IMR-90 (cell line): ENCODE data around the gene TBXAS1. TPM values are rescaled to one million over a fixed set of nuclear protein-coding genes. Genes with fewer than 3 reads are reported as not detected.

ENCODE experiments used
- ATAC-seq: fragments of 200-7000 bp; cut with Tn5 transposase; 2 replicates; pipeline ENCODE4 v1.9.1; 2020; ENCODE audit warnings: low read depth, mild to moderate bottlenecking, moderate library complexity
- BruUV-seq: library from RNA; stranded (reverse); fragments of 400-500 nt; replicated peaks from 2 replicates; lab custom pipeline; 2021; lab: Mats Ljungman, UMichigan
- CTCF ChIA-PET: fragments of 300-600 bp; formaldehyde crosslinking; extraction: SDS; loops from one replicate; lab custom pipeline; 2021; ENCODE audit warnings: antibody characterized with exemption; lab: Yijun Ruan, JAX
- POLR2A ChIA-PET: fragments of 300-600 bp; sonication (Branson Sonifier 250); formaldehyde crosslinking; loops from one replicate; lab custom pipeline; 2022; ENCODE audit warnings: antibody characterized with exemption; ENCODE audit not compliant: unreplicated experiment; lab: Charles Lee
- DNase-seq: peaks from one replicate; pipeline ENCODE4 v3.0.0; 2013
- H2AFZ ChIP-seq: replicated peaks from 2 replicates; pipeline ENCODE3; 2013; ENCODE audit warnings: low read length, mild to moderate bottlenecking; ENCODE audit not compliant: poor library complexity
- H2AK5ac ChIP-seq: 2 replicates; pipeline ENCODE4 v1.6.1; 2013; ENCODE audit warnings: low read depth, low read length, inconsistent platforms
- H2AK9ac ChIP-seq: replicated peaks from 2 replicates; pipeline ENCODE3; 2013; ENCODE audit warnings: mild to moderate bottlenecking, low read depth, low read length, moderate library complexity; ENCODE audit not compliant: poor library complexity
- H2BK120ac ChIP-seq: 2 replicates; pipeline ENCODE4 v1.6.1; 2013; ENCODE audit warnings: low read depth, low read length, inconsistent platforms
- H2BK15ac ChIP-seq: 3 replicates; pipeline ENCODE4 v1.6.1; 2013; ENCODE audit warnings: low read depth, low read length, inconsistent platforms
- H2BK20ac ChIP-seq: 2 replicates; pipeline ENCODE4 v1.6.1; 2013; ENCODE audit warnings: low read depth, mild to moderate bottlenecking, inconsistent platforms, low read length, moderate library complexity
- H2BK5ac ChIP-seq: 2 replicates; pipeline ENCODE4 v1.6.1; 2013; ENCODE audit warnings: mild to moderate bottlenecking, low read depth, low read length, inconsistent platforms; ENCODE audit not compliant: poor library complexity, severe bottlenecking
- H3K14ac ChIP-seq: replicated peaks from 2 replicates; pipeline ENCODE4 v1.6.1; 2013; ENCODE audit warnings: low read depth, low read length, inconsistent platforms
- H3K18ac ChIP-seq: 2 replicates; pipeline ENCODE4 v1.6.1; 2013; ENCODE audit warnings: low read depth, low read length, control low read depth
- H3K23ac ChIP-seq: 2 replicates; pipeline ENCODE4 v1.6.1; 2013; ENCODE audit warnings: low read depth, low read length, inconsistent platforms
- H3K27ac ChIP-seq: 2 replicates; pipeline ENCODE4 v1.5.1; 2013; ENCODE audit warnings: mild to moderate bottlenecking, control low read depth, low read length; ENCODE audit not compliant: insufficient read depth
- H3K27me3 ChIP-seq: 2 replicates; pipeline ENCODE4 v1.6.1; 2013; ENCODE audit warnings: low read length; ENCODE audit not compliant: control insufficient read depth, insufficient read depth
- H3K36me3 ChIP-seq: 2 replicates; pipeline ENCODE4 v1.6.1; 2013; ENCODE audit warnings: low read length, mixed read lengths; ENCODE audit not compliant: control insufficient read depth, insufficient read depth
- H3K4ac ChIP-seq: 2 replicates; pipeline ENCODE4 v1.6.1; 2013; ENCODE audit warnings: low read depth, low read length, inconsistent platforms
- H3K4me1 ChIP-seq: 2 replicates; pipeline ENCODE4 v1.6.1; 2013; ENCODE audit warnings: low read length, mixed read lengths; ENCODE audit not compliant: control insufficient read depth, insufficient read depth
- H3K4me2 ChIP-seq: 2 replicates; pipeline ENCODE4 v1.6.1; 2013; ENCODE audit warnings: low read depth, mild to moderate bottlenecking, control low read depth, low read length, moderate library complexity
- H3K4me3 ChIP-seq: 2 replicates; pipeline ENCODE4 v1.5.1; 2013; ENCODE audit warnings: low read depth, mild to moderate bottlenecking, control low read depth, low read length, moderate library complexity; ENCODE audit not compliant: insufficient read depth
- H3K56ac ChIP-seq: 2 replicates; pipeline ENCODE4 v1.6.1; 2013; ENCODE audit warnings: low read length, inconsistent platforms; ENCODE audit not compliant: insufficient read depth; ENCODE audit errors: extremely low read depth
- H3K79me1 ChIP-seq, 2 experiments: 2 replicates each; pipeline ENCODE4 v1.6.1; 2013; ENCODE audit warnings: low read length in 2 of 2, inconsistent platforms in 1 of 2, low read depth in 1 of 2
- H3K9ac ChIP-seq: 2 replicates; pipeline ENCODE4 v1.6.1; 2013; ENCODE audit warnings: low read depth, low read length, control low read depth
- H3K9me1 ChIP-seq: 2 replicates; pipeline ENCODE4 v1.6.1; 2013; ENCODE audit warnings: low read length, inconsistent platforms; ENCODE audit not compliant: insufficient read depth
- H3K9me3 ChIP-seq: 2 replicates; pipeline ENCODE4 v1.6.1; 2013; ENCODE audit warnings: low read length; ENCODE audit not compliant: control insufficient read depth, insufficient read depth
- H4K20me1 ChIP-seq: 2 replicates; pipeline ENCODE4 v1.6.1; 2013; ENCODE audit warnings: low read length, inconsistent platforms; ENCODE audit not compliant: insufficient read depth
- H4K5ac ChIP-seq: 2 replicates; pipeline ENCODE4 v1.6.1; 2013; ENCODE audit warnings: mild to moderate bottlenecking, low read depth, low read length, control low read depth
- H4K8ac ChIP-seq, 2 experiments: 2 replicates each; pipeline ENCODE4 v1.6.1; 2013; ENCODE audit warnings: low read depth in 2 of 2, low read length in 2 of 2, control low read depth in 1 of 2, inconsistent platforms in 1 of 2
- H4K91ac ChIP-seq: 2 replicates; pipeline ENCODE4 v1.6.1; 2013; ENCODE audit warnings: low read depth, low read length, inconsistent platforms; ENCODE audit not compliant: insufficient read depth
- BHLHE40 ChIP-seq: fragments of 150-350 bp; IDR thresholded peaks from 2 replicates; pipeline ENCODE4 v1.6.1; 2016; ENCODE audit warnings: mild to moderate bottlenecking, low read depth, low read length
- CEBPB ChIP-seq: IDR thresholded peaks from 2 replicates; pipeline ENCODE4 v1.6.1; 2012; ENCODE audit warnings: low read depth, low read length, improper control_type of control experiment
- CHD1 ChIP-seq: IDR thresholded peaks from 2 replicates; pipeline ENCODE4 v1.6.1; 2012; ENCODE audit warnings: low read depth, low read length, improper control_type of control experiment
- ELK1 ChIP-seq: fragments of 150-350 bp; IDR thresholded peaks from 2 replicates; pipeline ENCODE4 v1.6.1; 2016; ENCODE audit warnings: low read depth, mild to moderate bottlenecking, low read length, moderate library complexity, borderline replicate concordance
- MAFK ChIP-seq: IDR thresholded peaks from 2 replicates; pipeline ENCODE4 v1.6.1; 2012; ENCODE audit warnings: low read depth, low read length, improper control_type of control experiment
- MAZ ChIP-seq: IDR thresholded peaks from 2 replicates; pipeline ENCODE4 v1.6.1; 2012; ENCODE audit warnings: low read depth, mild to moderate bottlenecking, low read length, improper control_type of control experiment, moderate library complexity, borderline replicate concordance
- MXI1 ChIP-seq: IDR thresholded peaks from 2 replicates; pipeline ENCODE4 v1.6.1; 2012; ENCODE audit warnings: low read depth, mild to moderate bottlenecking, low read length, moderate library complexity, borderline replicate concordance
- POLR2A ChIP-seq: IDR thresholded peaks from 2 replicates; pipeline ENCODE4 v1.6.1; 2012; ENCODE audit warnings: mild to moderate bottlenecking, low read depth, low read length
- RAD21 ChIP-seq: IDR thresholded peaks from 2 replicates; pipeline ENCODE4 v1.6.1; 2012; ENCODE audit warnings: low read length, improper control_type of control experiment
- RCOR1 ChIP-seq: IDR thresholded peaks from 2 replicates; pipeline ENCODE4 v1.6.1; 2012; ENCODE audit warnings: mild to moderate bottlenecking, low read length, improper control_type of control experiment; ENCODE audit not compliant: insufficient replicate concordance
- RFX5 ChIP-seq: IDR thresholded peaks from 2 replicates; pipeline ENCODE4 v1.8.0; 2012; ENCODE audit warnings: low read depth, mild to moderate bottlenecking, low read length, moderate library complexity
- SMC3 ChIP-seq: fragments of 150-350 bp; IDR thresholded peaks from 2 replicates; pipeline ENCODE4 v1.6.1; 2016; ENCODE audit warnings: low read depth, mild to moderate bottlenecking, antibody characterized with exemption, low read length, moderate library complexity
- WGBS, 2 experiments: methylation state at CpG; one replicate each; pipeline versions ENCODE4 v1.1.5 to v1.1.7; 2013; ENCODE audit warnings: missing lambda C conversion rate in 2 of 2; ENCODE audit not compliant: insufficient read length in 1 of 2; ENCODE audit errors: extremely low coverage in 2 of 2; 5-methylcytosine and 5-hydroxymethylcytosine counted together
- dilution Hi-C: fragments of 300-500 bp; cut with HindIII; formaldehyde crosslinking; loops from one replicate; pipeline ENCODE4 v1.14.3; 2018; ENCODE audit warnings: low sequenced_read_pairs; ENCODE audit not compliant: unreplicated experiment
- in situ Hi-C: fragments of 300-500 bp; cut with MboI; formaldehyde crosslinking; loops from 3 replicates; pipeline ENCODE4 v1.14.3; 2019; ENCODE audit warnings: low sequenced_read_pairs, inconsistent platforms, mixed read lengths
- intact Hi-C: fragments of 100-400 bp; cut with micrococcal nuclease; formaldehyde crosslinking; loops from 2 replicates; pipeline ENCODE4 v1.10.0; 2022
- polyA plus RNA-seq, 3 experiments: library from polyadenylated mRNA; depleted of rRNA; stranded (reverse); fragments of >200 nt; gene quantifications; 2 replicates each; pipeline ENCODE4 v1.2.3, GENCODE V29; 2012; ENCODE audit warnings: low replicate concordance in 1 of 3
- total RNA-seq: library from RNA; depleted of rRNA; stranded (reverse); fragments of >200 nt; gene quantifications from 2 replicates; pipeline ENCODE4 v1.2.3, GENCODE V29; 2012

Gene TBXAS1
- total and polyA plus RNA-seq, 2 of the 4 experiments (the other 2 are of a cell fraction): 5.9 to 10.8 TPM

GRCh38 chr7:140050100-140050499 is 221.0 kb downstream of the TBXAS1 start:
- Histone ChIP-seq H3K4ac (no peak overlapping the region), H3K27me3 (no peaks in the 10 kb centered on the region), H3K36me3 (peaks cover 5% of the 10 kb centered on the region), H2BK120ac (no peak overlapping the region), H3K14ac (no peak overlapping the region), H3K79me1 (peaks cover 0 to 22% of the 10 kb centered on the region in 2 experiments; a peak in 1 of 4 replicates), H2AK9ac (no peak overlapping the region), H2BK20ac (no peak overlapping the region), H3K23ac (no peak overlapping the region), H4K20me1 (no peaks in the 10 kb centered on the region), H3K4me3 (no peak overlapping the region), H4K8ac (no peak overlapping the region), H3K9me3 (no peaks in the 10 kb centered on the region), H3K18ac (no peak overlapping the region), H3K4me1 (no peaks in the 10 kb centered on the region), H4K5ac (no peak overlapping the region), H3K9ac (no peak overlapping the region), H2AK5ac (no peak overlapping the region), H2BK15ac (no peak overlapping the region), H3K9me1 (peaks cover 9% of the 10 kb centered on the region; the same call in 1 of the 2 replicates), H4K91ac (no peak overlapping the region), H3K56ac (no peak overlapping the region), H2BK5ac (no peak overlapping the region), H2AFZ (no peak overlapping the region), H3K4me2 (no peak overlapping the region), H3K27ac (no peak overlapping the region)
- ChIA-PET POLR2A (no interaction called here), CTCF (no interaction called here)
- intact Hi-C loops: no loop called here
- no TSS peak for BruUV-seq
- dilution Hi-C loops: no loop called here
- in situ Hi-C loops: no loop called here
- no peak for DNase-seq
- TF ChIP-seq RAD21 (no peak), ELK1 (no peak), RCOR1 (no peak), MAFK (no peak), POLR2A (no peak), CEBPB (no peak), RFX5 (no peak), SMC3 (no peak), MAZ (no peak), BHLHE40 (no peak), MXI1 (no peak), CHD1 (no peak)
- ATAC-seq: no peak
- WGBS, 2 experiments: no CpG with 5 or more reads among the region's 3 CpGs
